PC-3 (cell line): ENCODE measurements around the gene ATP10A. TPM values are rescaled to one million over a fixed set of nuclear protein-coding genes. Genes with fewer than 3 reads are reported as not detected.

ENCODE experiments used
- ATAC-seq: fragments of 200-7000 bp; cut with Tn5 transposase; 2 replicates; pipeline ENCODE4 v1.9.1; 2020; ENCODE audit warnings: mild to moderate bottlenecking, moderate library complexity
- BruUV-seq: library from RNA; stranded (reverse); fragments of 400-500 nt; replicated peaks from 2 replicates; lab custom pipeline; 2021; lab: Mats Ljungman, UMichigan
- CTCF ChIA-PET: fragments of 300-600 bp; sonication (Branson Sonifier 250); formaldehyde crosslinking; loops from one replicate; lab custom pipeline; 2022; ENCODE audit warnings: antibody characterized with exemption; lab: Charles Lee
- POLR2A ChIA-PET: fragments of 300-600 bp; sonication (Branson Sonifier 250); formaldehyde crosslinking; loops from one replicate; lab custom pipeline; 2022; ENCODE audit warnings: antibody characterized with exemption; ENCODE audit not compliant: unreplicated experiment; lab: Charles Lee
- DNase-seq: peaks from one replicate; pipeline ENCODE4 v3.0.0-alpha.2; 2015
- H2AFZ ChIP-seq: fragments of 300-600 bp; sonication (generic); 2 replicates; pipeline ENCODE4 v1.6.0; 2016; ENCODE audit warnings: antibody characterized with exemption, low read length
- H3F3A ChIP-seq: fragments of 300-600 bp; sonication (generic); one replicate; pipeline ENCODE4 v1.6.0; 2017; ENCODE audit warnings: antibody characterized with exemption, low read length, control low read depth, mild to moderate bottlenecking; ENCODE audit not compliant: unreplicated experiment
- H3K27ac ChIP-seq: fragments of 300-600 bp; sonication (generic); 2 replicates; pipeline ENCODE4 v1.5.1; 2016; ENCODE audit warnings: mild to moderate bottlenecking, low read length
- H3K27me3 ChIP-seq: fragments of 300-600 bp; sonication (generic); 2 replicates; pipeline ENCODE4 v1.6.1; 2016; ENCODE audit warnings: low read length, mixed read lengths
- H3K36me3 ChIP-seq: fragments of 300-600 bp; sonication (generic); 2 replicates; pipeline ENCODE4 v1.6.1; 2016; ENCODE audit warnings: low read depth, mixed run types, low read length, mixed read lengths
- H3K4me1 ChIP-seq: fragments of 300-600 bp; sonication (generic); 2 replicates; pipeline ENCODE4 v1.5.1; 2016; ENCODE audit warnings: low read length; ENCODE audit not compliant: insufficient read depth
- H3K4me2 ChIP-seq: fragments of 300-600 bp; sonication (generic); 2 replicates; pipeline ENCODE4 v1.6.0; 2016; ENCODE audit warnings: low read length
- H3K4me3 ChIP-seq: fragments of 300-600 bp; sonication (generic); 2 replicates; pipeline ENCODE4 v1.5.1; 2016; ENCODE audit warnings: mild to moderate bottlenecking, low read length, mixed read lengths
- H3K79me2 ChIP-seq: fragments of 300-600 bp; sonication (generic); 2 replicates; pipeline ENCODE4 v1.6.1; 2017; ENCODE audit warnings: low read length, mixed read lengths
- H3K9ac ChIP-seq: fragments of 300-600 bp; sonication (generic); 2 replicates; pipeline ENCODE4 v1.6.0; 2016; ENCODE audit warnings: mild to moderate bottlenecking, low read length
- H3K9me2 ChIP-seq: fragments of 300-600 bp; sonication (generic); replicated peaks from 2 replicates; pipeline ENCODE4 v1.6.1; 2016; ENCODE audit warnings: mixed run types, low read length, mixed read lengths
- H3K9me3 ChIP-seq: fragments of 300-600 bp; sonication (generic); 2 replicates; pipeline ENCODE4 v1.6.1; 2016; ENCODE audit warnings: low read length, mixed read lengths
- H4K20me1 ChIP-seq: fragments of 300-600 bp; sonication (generic); 2 replicates; pipeline ENCODE4 v1.6.1; 2016; ENCODE audit warnings: low read length, mixed read lengths
- CTCF ChIP-seq: fragments of 300-600 bp; sonication (generic); conservative IDR thresholded peaks from 2 replicates; pipeline ENCODE4 v1.5.1; 2017; ENCODE audit warnings: antibody characterized with exemption, low read depth, mild to moderate bottlenecking, low read length
- EZH2 ChIP-seq: fragments of 300-600 bp; sonication (generic); IDR thresholded peaks from one replicate; pipeline ENCODE4 v1.6.1; 2017; ENCODE audit warnings: antibody characterized with exemption, mild to moderate bottlenecking, low read length; ENCODE audit not compliant: unreplicated experiment
- EZH2phosphoT487 ChIP-seq: fragments of 300-600 bp; sonication (generic); IDR thresholded peaks from 2 replicates; pipeline ENCODE4 v1.6.1; 2018; ENCODE audit warnings: mild to moderate bottlenecking, antibody characterized with exemption, low read length, borderline replicate concordance
- intact Hi-C: fragments of 100-400 bp; cut with micrococcal nuclease; formaldehyde crosslinking; loops from 2 replicates; pipeline ENCODE4 v1.9.0; 2023
- total RNA-seq: library from RNA; depleted of rRNA; stranded (reverse); fragments of >200 nt; gene quantifications from 2 replicates; pipeline ENCODE4 v1.2.3, GENCODE V29; 2014

ATP10A gene
- total RNA-seq, 1 experiment from 2014 or later = 2.6 TPM

- no peaks in the 10 kb centered on the region for H4K20me1 ChIP-seq
- H3K36me3 ChIP-seq = no peaks in the 10 kb centered on the region
- no peaks in the 10 kb centered on the region for H3K27me3 ChIP-seq
- DNase-seq = no peak
- H3K79me2 ChIP-seq = no peaks in the 10 kb centered on the region
- ATAC-seq = no peak
- no peak overlapping the region for H3K9ac ChIP-seq
- no peak overlapping the region for H2AFZ ChIP-seq
- H3F3A ChIP-seq = no peaks in the 10 kb centered on the region
- no peaks in the 10 kb centered on the region for H3K9me3 ChIP-seq
- H3K4me3 ChIP-seq = no peak overlapping the region
- CTCF ChIA-PET = no interaction called here
- H3K4me2 ChIP-seq = no peak overlapping the region
- H3K9me2 ChIP-seq = no peaks in the 10 kb centered on the region
- no TSS peak for BruUV-seq
- no peak overlapping the region for H3K27ac ChIP-seq
- intact Hi-C loops = no loop called here
- H3K4me1 ChIP-seq = peaks cover 6% of the 10 kb centered on the region; the same call in 1 of the 2 replicates
- TF ChIP-seq EZH2phosphoT487 (no peak), CTCF (no peak), EZH2 (no peak)
- POLR2A ChIA-PET = no interaction called here
These were observed 173.5 kb downstream of the ATP10A start for GRCh38 chr15:25689592-25689991.

DNA sequence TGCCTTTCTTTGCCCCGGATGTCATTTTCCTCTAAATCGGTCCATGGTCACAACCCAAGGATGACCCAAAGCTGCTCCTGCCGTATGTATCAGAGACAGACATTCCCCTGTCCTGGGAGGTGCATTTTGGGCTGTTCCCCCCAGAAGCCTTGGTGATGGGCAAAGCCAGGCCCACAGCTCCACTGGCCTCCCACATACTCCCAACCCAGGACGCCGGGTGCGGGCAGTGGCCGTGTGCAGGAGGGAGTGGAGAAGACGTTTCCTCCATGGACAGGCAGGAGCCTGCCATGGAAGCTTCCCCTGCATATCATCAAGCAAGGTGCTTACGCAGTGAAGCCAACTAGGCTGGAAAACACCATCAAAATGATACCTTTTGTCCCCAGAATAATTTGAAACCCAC, 175.0 kb downstream of the ATP10A start:
- H3K9me3 ChIP-seq = 0 out of 2 replicates have a peak, but pooled peaks cover 3% of the 10 kb centered on the region
- H2AFZ ChIP-seq = no peak overlapping the region
- no peak overlapping the region for H3K4me2 ChIP-seq
- H3K27me3 ChIP-seq = no peaks in the 10 kb centered on the region
- POLR2A ChIA-PET = no interaction called here
- CTCF ChIA-PET = no interaction called here
- no peak for TF ChIP-seq EZH2
- H4K20me1 ChIP-seq = no peaks in the 10 kb centered on the region
- H3K4me3 ChIP-seq = no peak overlapping the region
- DNase-seq = no peak
- H3K27ac ChIP-seq = no peak overlapping the region
- H3K4me1 ChIP-seq = peaks cover 6% of the 10 kb centered on the region; the same call in 1 of the 2 replicates
- intact Hi-C loops = no loop called here
- H3K9me2 ChIP-seq = no peaks in the 10 kb centered on the region
- no peaks in the 10 kb centered on the region for H3F3A ChIP-seq
- BruUV-seq = no TSS peak
- H3K79me2 ChIP-seq = no peaks in the 10 kb centered on the region
- ATAC-seq = no peak
- H3K36me3 ChIP-seq = no peaks in the 10 kb centered on the region
- no peak overlapping the region for H3K9ac ChIP-seq

DNA sequence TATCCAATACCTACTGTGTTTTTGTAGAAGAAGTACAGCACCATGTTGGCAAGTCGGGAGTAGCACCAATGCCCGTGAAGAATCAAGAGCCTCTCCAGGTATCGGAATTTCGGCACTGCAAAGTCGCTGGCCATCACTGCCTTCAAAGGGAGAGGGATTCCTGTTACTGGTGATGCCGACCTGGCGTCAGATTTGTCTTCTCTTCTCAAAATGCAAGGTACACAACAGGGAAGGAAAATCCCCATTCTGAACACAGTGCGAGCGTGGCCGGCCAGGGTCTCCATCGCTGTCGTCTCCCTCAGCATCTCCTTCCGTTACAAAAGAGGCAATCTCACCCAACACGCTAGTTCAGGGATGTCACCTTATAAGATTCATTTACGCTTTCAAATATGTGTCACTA, 175.4 kb downstream of the ATP10A start:
- no peak overlapping the region for H3K27ac ChIP-seq
- CTCF ChIA-PET = no interaction called here
- no peak overlapping the region for H3K9ac ChIP-seq
- no peaks in the 10 kb centered on the region for H3F3A ChIP-seq
- H3K79me2 ChIP-seq = no peaks in the 10 kb centered on the region
- intact Hi-C loops = no loop called here
- POLR2A ChIA-PET = no interaction called here
- TF ChIP-seq EZH2phosphoT487 (no peak), CTCF (no peak), EZH2 (no peak)
- H3K4me1 ChIP-seq = peaks cover 6% of the 10 kb centered on the region; the same call in 1 of the 2 replicates
- DNase-seq (no peak), ATAC-seq (no peak)
- no peaks in the 10 kb centered on the region for H4K20me1 ChIP-seq
- no peaks in the 10 kb centered on the region for H3K36me3 ChIP-seq
- no peaks in the 10 kb centered on the region for H3K9me2 ChIP-seq
- H3K4me2 ChIP-seq = no peak overlapping the region
- 0 out of 2 replicates have a peak, but pooled peaks cover 3% of the 10 kb centered on the region for H3K9me3 ChIP-seq
- no TSS peak for BruUV-seq
- no peak overlapping the region for H2AFZ ChIP-seq
- no peaks in the 10 kb centered on the region for H3K27me3 ChIP-seq
- H3K4me3 ChIP-seq = no peak overlapping the region
